Heart left ventricle (tissue), 13 donors: Measurements from ENCODE around the gene DNAJC5.

Experiments
- CTCF ChIP-seq, 12 donors: fragments of 200-600 bp; sonication (generic) in 4 of 12; IDR thresholded peaks; one replicate each; pipeline versions ENCODE4 v1.5.0 to v1.8.0; 2018 to 2022; ENCODE audit warnings: antibody characterized with exemption in 12 of 12, mild to moderate bottlenecking in 5 of 12
- POLR2A ChIP-seq, 2 donors: fragments of 450-650 bp; IDR thresholded peaks; one replicate each; pipeline ENCODE4 v1.6.1; 2017; ENCODE audit warnings: antibody characterized with exemption in 2 of 2, mild to moderate bottlenecking in 2 of 2, moderate library complexity in 2 of 2
- donor health status: ischemic (EF 13 %, LVEDD 7.1; RV severe dilation, severe dysfunction).
- donor health status: DM: no; HTN: yes; CAD: no.
- donor health status: DM: no; HTN: no; CAD: no.
- donor health status: ischemic (EF 25% LVEDD 6.9; RV normal size, moderate dysfunction).
- donor health status: ischemic (EF 25% LVEDD 5.7; RV mildly dilated, moderate dysfunction).
- donor health status: ischemic (EF 35%, LVEDD 5.7; RV mildly dilated, moderate dysfunction).
- donor health status: nonischemic (EF 11% LVEDD 7.7; RV severe dilation, severe dysfunction).
- donor health status: DM: yes; HTN: yes; CAD: no.
- donor health status: PGD.
- donor health status: ischemic (EF 29% LVEDD 5.4; RV normal size, mild dysfunction).
- donor health status: nonischemic (EF 23%, LVEDD 6.1; RV moderate dilation, normal function).

GRCh38 chr20:63883201-63883593, 11.7 kb upstream of the DNAJC5 start:
- TF ChIP-seq CTCF (IDR thresholded peaks at IDR 0.05) (no peak), POLR2A (IDR thresholded peaks at IDR 0.05) (no peak)
